ENCODE data around the gene IL13RA2.

DNA sequence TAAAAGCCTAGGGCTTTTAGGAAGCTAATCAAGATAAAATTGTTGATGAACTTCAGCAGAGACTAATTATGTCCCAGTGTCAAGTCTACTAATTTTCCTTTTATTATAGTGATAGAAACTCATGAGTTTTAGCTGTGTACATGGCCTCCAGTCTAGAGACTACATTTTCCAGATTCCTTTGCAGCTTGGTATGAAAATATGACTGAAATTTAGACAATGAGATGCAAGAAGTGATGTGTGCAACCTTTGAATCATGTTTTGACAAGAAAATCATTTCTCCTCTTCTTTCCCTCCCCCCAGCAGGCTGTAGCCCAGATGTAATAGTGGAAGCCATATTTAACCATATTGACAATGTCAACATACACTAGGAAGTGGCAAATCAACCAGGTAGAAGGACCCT lies 30.3 kb upstream of the IL13RA2 start:
- TF ChIP-seq, protein P1, sequence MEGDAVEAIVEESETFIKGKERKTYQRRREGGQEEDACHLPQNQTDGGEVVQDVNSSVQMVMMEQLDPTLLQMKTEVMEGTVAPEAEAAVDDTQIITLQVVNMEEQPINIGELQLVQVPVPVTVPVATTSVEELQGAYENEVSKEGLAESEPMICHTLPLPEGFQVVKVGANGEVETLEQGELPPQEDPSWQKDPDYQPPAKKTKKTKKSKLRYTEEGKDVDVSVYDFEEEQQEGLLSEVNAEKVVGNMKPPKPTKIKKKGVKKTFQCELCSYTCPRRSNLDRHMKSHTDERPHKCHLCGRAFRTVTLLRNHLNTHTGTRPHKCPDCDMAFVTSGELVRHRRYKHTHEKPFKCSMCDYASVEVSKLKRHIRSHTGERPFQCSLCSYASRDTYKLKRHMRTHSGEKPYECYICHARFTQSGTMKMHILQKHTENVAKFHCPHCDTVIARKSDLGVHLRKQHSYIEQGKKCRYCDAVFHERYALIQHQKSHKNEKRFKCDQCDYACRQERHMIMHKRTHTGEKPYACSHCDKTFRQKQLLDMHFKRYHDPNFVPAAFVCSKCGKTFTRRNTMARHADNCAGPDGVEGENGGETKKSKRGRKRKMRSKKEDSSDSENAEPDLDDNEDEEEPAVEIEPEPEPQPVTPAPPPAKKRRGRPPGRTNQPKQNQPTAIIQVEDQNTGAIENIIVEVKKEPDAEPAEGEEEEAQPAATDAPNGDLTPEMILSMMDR (IDR thresholded peaks at IDR 0.05): no peak
- TF ChIP-seq TCF12 (IDR thresholded peaks at IDR 0.05) (0 out of 2 replicates have a peak, but pooled peaks have one; percentile 22), POLR2AphosphoS5 (IDR thresholded peaks at IDR 0.05; ENCODE audit: low read depth, low read length) (0 out of 2 replicates have a peak, but pooled peaks have one; percentile 1), FOSL2 (IDR thresholded peaks at IDR 0.05; ENCODE audit: borderline replicate concordance, low read depth) (no peak), TAF1 (IDR thresholded peaks at IDR 0.05; ENCODE audit: borderline replicate concordance, low read depth, low read length) (no peak), MEF2A (IDR thresholded peaks at IDR 0.05; ENCODE audit: borderline replicate concordance, low read depth) (no peak), SMC3 (IDR thresholded peaks at IDR 0.05; ENCODE audit: low read depth, low read length) (no peak), TEAD4 (IDR thresholded peaks at IDR 0.05; ENCODE audit: borderline replicate concordance, insufficient read depth) (no peak), NFIC (IDR thresholded peaks at IDR 0.05; ENCODE audit: borderline replicate concordance) (no peak)
- TF ChIP-seq, protein P2, sequence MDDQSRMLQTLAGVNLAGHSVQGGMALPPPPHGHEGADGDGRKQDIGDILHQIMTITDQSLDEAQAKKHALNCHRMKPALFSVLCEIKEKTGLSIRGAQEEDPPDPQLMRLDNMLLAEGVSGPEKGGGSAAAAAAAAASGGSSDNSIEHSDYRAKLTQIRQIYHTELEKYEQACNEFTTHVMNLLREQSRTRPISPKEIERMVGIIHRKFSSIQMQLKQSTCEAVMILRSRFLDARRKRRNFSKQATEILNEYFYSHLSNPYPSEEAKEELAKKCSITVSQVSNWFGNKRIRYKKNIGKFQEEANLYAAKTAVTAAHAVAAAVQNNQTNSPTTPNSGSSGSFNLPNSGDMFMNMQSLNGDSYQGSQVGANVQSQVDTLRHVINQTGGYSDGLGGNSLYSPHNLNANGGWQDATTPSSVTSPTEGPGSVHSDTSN (IDR thresholded peaks at IDR 0.05): 0 out of 2 replicates have a peak, but pooled peaks have one; percentile 6
- TF ChIP-seq, protein P3, sequence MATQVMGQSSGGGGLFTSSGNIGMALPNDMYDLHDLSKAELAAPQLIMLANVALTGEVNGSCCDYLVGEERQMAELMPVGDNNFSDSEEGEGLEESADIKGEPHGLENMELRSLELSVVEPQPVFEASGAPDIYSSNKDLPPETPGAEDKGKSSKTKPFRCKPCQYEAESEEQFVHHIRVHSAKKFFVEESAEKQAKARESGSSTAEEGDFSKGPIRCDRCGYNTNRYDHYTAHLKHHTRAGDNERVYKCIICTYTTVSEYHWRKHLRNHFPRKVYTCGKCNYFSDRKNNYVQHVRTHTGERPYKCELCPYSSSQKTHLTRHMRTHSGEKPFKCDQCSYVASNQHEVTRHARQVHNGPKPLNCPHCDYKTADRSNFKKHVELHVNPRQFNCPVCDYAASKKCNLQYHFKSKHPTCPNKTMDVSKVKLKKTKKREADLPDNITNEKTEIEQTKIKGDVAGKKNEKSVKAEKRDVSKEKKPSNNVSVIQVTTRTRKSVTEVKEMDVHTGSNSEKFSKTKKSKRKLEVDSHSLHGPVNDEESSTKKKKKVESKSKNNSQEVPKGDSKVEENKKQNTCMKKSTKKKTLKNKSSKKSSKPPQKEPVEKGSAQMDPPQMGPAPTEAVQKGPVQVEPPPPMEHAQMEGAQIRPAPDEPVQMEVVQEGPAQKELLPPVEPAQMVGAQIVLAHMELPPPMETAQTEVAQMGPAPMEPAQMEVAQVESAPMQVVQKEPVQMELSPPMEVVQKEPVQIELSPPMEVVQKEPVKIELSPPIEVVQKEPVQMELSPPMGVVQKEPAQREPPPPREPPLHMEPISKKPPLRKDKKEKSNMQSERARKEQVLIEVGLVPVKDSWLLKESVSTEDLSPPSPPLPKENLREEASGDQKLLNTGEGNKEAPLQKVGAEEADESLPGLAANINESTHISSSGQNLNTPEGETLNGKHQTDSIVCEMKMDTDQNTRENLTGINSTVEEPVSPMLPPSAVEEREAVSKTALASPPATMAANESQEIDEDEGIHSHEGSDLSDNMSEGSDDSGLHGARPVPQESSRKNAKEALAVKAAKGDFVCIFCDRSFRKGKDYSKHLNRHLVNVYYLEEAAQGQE (IDR thresholded peaks at IDR 0.05; ENCODE audit: low read depth, low read length): no peak
- TF ChIP-seq, protein P4, sequence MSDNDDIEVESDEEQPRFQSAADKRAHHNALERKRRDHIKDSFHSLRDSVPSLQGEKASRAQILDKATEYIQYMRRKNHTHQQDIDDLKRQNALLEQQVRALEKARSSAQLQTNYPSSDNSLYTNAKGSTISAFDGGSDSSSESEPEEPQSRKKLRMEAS (IDR thresholded peaks at IDR 0.05; ENCODE audit: low read depth): no peak
